HG03039 (cell line): Measurements from ENCODE around the gene NSD1.
"Not testable (repeated sequence)": the region's sequence is repeated elsewhere in the genome, so short reads cannot be mapped to it uniquely, and the experiment has no call there.

Experiments used
- ATAC-seq: cut with Tn5 transposase; IDR thresholded peaks from one replicate; pipeline ENCODE4 v1.9.1; 2021; ENCODE audit warnings: mild to moderate bottlenecking, moderate library complexity; ENCODE audit not compliant: unreplicated experiment

The NSD1 gene

DNA sequence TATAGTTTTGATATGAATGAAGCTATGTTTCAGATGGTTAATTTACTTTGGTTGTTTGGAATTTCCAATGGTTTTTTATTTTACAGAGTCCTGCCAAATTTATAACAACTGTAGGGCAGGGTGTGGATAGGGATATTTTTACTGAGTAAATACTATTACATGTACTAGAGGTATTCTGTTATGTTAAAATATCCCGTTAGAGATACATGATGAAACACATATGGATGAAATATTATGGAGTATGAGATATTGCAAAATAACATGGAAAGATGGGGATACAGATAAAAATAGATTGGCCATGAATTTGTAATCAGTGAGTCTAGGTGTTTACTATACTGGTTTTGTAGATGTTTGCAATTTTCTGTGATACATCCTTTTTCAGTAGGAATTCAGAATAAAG, 93.3 kb downstream of the NSD1 start:
- ATAC-seq: no peak

- ATAC-seq: no peak
Measured at GRCh38 chr5:177228751-177229150, 95.2 kb downstream of the NSD1 start.

DNA sequence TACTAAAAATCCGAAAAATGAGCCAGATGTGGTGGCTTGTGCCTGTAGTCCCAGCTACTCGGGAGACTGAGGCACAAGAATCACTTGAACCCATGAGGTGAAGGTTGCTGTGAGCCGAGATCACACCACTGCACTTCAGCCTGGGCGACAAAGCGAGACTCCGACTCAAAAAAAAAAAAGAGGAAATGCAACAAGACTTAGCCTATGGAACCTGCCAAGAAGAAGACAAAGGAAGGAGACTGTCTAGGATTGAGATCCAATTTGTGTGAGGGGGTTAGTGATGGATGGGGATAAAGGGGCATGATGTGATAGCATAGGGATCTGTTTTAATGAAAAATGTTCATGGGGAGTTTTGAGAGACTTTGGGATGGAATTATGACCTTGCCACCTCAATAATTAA, 97.1 kb downstream of the NSD1 start:
- ATAC-seq: no peak

- no peak for ATAC-seq
Measured at GRCh38 chr5:177231479-177232250, 98.1 kb downstream of the NSD1 start.

- no peak for ATAC-seq
Measured at GRCh38 chr5:177232358-177232757, 98.8 kb downstream of the NSD1 start.

- ATAC-seq: no peak
Measured at GRCh38 chr5:177232761-177233160, 99.2 kb downstream of the NSD1 start.

- no peak for ATAC-seq
Measured at GRCh38 chr5:177233206-177233605, 99.6 kb downstream of the NSD1 start.

DNA sequence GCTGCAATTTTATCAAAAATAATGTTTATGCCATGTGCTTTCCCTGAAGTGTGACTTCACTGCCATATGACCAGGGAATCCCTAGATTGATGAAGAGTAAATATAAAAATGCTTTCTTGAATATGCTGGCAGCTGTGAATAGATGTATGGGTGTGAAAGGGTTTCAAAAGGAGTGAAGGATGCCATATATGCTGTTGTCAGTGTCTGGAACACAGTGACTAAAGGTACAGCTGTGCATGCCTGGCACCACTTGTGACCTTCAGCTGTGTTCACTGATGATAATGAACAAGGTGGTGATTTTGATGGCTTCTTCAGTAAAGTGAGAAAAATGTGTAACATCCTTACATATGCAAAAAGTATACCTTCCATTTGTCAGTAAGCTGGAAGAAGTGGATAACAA, 100.2 kb downstream of the NSD1 start:
- no peak for ATAC-seq

DNA sequence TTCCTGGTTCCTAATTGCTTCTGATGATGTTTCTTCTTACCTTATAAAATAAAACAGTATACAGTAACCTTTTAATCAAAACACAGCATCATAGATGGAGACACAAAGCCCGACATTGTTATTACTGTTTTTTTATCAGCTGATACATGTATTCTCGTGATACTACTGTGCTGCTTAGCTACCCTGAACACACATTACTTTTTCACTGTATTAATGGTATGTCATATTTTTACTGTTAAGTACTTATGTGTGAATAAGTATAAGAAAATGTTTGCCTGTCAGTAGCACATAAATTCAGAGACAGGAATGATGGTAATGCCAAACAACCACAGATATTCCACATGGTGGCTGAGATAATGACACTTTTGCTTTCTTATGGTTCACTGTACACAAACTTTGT, 101.3 kb downstream of the NSD1 start:
- no peak for ATAC-seq

DNA sequence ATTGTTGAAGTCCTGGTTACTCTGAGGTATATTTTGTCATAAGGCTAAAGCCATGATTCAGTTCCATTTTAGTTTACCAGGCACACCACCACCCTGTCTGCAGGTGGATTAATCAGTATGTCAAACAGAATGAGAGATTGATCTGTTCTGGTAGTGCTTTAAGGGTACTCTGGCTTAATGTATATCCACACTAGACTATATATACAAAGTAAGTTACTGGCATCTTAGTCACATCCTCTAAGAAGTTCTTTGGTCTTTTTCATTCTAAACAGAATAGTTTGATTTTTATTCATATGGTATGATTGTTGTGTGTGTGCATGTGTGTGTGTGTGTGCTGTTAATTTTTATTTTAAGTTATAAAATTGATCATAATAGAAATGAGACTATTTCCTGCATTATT, 108.2 kb downstream of the NSD1 start:
- no peak for ATAC-seq

DNA sequence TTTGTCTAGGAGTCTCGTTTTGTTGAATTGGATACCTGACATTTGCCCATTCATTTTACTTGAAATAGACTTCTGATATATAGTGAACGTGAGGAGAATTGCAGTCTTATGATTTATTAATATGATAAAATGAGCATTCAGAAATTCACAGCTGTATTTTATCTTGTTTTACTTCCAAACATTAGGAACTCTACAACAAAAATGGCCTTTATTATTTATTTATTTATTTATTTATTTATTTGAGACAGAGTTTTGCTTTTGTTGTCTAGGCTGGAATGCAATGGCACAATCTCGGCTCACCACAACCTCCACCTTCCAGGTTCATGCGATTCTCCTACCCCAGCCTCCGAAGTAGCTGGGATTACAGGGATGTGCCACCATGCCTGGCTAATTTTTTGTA, 108.7 kb downstream of the NSD1 start:
- ATAC-seq: no peak

GRCh38 chr5:177249761-177250537, 116.4 kb downstream of the NSD1 start:
- ATAC-seq: no peak

- ATAC-seq: no peak
Measured at GRCh38 chr5:177253252-177253651, 119.7 kb downstream of the NSD1 start.

DNA sequence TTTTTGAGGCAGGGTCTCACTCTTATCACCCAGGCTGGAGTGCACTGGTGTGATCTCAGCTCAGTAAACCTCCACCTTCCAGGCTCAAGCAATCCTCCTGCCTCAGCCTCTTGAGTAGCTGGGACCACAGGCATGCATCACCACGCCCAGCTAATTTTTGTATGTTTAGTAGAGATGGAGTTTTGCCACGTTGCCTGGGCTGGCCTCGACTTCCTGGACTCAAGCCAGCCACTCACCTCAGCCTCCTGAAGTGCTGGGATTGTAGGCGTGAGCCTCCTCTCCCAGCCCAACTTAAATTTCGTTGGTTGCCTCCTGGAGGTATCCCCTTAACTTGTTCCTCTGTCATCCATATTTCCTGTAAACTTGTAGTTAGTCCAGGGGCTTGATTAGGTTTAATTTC, 122.7 kb downstream of the NSD1 start:
- ATAC-seq: no peak

DNA sequence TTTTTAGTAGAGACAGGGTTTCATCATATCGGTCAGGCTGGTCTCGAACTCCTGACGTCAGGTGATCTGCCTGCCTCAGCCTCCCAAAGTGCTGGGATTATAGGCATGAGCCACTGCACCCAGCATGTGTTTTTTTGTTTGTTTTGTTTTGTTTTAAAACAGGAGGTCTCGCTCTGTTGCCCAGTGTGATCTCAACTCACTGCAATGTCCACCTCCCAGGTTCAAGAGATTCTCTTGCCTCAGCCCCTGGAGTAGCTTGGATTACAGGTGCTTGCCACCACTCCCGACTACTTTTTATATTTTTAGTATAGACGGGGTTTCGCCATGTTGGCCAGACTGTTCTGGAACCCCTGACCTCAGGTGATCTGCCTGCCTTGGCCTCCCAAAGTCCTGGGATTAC, 125.1 kb downstream of the NSD1 start:
- ATAC-seq: not testable (repeated sequence)

DNA sequence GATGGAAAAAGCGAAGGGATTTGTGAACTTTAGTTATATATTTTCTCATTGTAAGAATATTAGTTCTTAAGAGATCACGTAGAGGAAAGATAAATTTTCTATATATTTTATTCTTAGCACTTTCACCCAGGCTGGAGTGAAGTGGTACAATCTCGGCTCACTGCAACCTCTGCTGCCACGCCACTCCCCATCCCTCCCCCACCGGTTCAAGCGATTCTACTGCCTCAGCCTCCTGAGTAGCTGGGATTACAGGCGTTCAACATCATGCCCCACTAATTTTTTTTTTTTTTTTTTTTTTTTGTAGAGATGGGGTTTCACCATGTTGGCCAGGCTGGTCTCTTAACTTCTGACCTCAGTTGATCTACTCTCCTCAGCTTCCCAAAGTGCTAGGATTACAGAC, 127.4 kb downstream of the NSD1 start:
- no peak for ATAC-seq

- no peak for ATAC-seq
Measured at GRCh38 chr5:177261510-177261909, 127.9 kb downstream of the NSD1 start.

DNA sequence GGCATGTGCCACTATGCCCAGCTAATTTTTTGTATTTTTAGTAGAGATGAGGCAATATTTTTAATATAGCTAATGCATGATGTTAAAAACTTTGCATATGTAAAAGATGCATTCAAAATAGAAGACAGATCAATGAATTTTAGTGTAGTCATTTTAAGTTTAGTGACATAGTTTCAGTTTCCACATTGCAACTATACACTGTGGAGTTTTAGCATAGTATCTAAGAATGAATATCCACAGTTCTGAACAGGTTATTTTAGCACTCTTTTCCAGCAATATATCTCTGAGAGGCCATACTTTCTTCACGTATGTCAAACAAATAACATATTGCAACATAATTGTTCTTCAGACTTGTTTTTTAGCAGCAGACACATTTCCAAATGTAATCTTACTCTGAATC, 130.6 kb downstream of the NSD1 start:
- no peak for ATAC-seq

GRCh38 chr5:177265395-177265794, 131.8 kb downstream of the NSD1 start:
- ATAC-seq: no peak

GRCh38 chr5:177269232-177269895, 135.8 kb downstream of the NSD1 start:
- no peak for ATAC-seq

DNA sequence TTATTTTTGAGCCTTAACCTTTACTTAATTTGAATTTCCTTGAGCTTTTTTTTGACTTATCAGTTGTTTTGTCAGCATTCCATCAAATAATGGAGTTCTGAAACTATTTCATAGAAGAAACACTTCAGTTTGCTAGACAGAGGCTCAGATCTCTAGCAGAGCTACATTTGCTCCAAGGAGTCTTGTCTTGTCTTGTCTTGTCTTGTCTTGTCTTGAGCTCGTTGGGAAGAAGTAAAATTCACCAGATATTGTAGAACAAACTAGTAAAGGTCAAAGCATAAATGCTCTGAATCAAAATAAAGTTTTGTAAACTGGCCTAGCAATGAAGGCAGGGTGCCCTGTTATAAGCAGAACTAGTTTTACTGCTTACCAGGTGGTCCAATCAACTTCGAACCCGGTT, 136.4 kb downstream of the NSD1 start:
- ATAC-seq: no peak

DNA sequence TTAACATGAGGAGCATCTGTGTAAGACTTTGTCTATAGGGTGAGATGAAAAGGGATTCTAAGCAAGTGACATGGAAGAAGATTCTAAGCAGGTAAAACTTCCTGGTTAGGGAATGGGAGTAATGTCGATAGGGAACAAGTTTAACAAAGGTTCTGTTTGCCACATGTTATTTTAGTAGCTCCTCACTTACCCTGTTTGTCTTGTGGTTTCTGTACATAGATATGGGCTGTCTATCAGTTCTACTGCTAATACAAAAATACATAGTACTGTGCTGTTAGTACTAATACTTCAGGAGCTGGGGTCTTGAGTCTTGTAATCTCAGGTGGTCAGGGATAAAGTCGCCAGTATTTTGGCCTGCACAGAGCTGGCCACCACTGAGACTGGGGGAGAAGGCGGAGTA, 137.1 kb downstream of the NSD1 start:
- ATAC-seq: no peak
